Panc1 (cell line): ENCODE data around the gene LDAF1. TPM values are rescaled to one million over a fixed set of nuclear protein-coding genes. Genes with fewer than 3 reads are reported as not detected.

ENCODE experiments used
- ATAC-seq: fragments of 200-7000 bp; cut with Tn5 transposase; 2 replicates; pipeline ENCODE4 v1.9.1; 2020; ENCODE audit warnings: mild to moderate bottlenecking, moderate library complexity
- BruUV-seq: library from RNA; stranded (reverse); fragments of 400-500 nt; replicated peaks from 2 replicates; lab custom pipeline; 2021; lab: Mats Ljungman, UMichigan
- CTCF ChIA-PET: fragments of 300-600 bp; sonication (Branson Sonifier 250); formaldehyde crosslinking; loops from one replicate; lab custom pipeline; 2022; ENCODE audit warnings: antibody characterized with exemption; lab: Charles Lee
- POLR2A ChIA-PET: fragments of 300-600 bp; sonication (Branson Sonifier 250); formaldehyde crosslinking; loops from one replicate; lab custom pipeline; 2022; ENCODE audit warnings: antibody characterized with exemption; lab: Charles Lee
- DNase-seq: peaks from one replicate; pipeline ENCODE4 v3.0.0-alpha.2; 2010; ENCODE audit warnings: low read depth, low spot score
- H3K27ac ChIP-seq: 2 replicates; pipeline ENCODE4 v1.5.1; 2011; ENCODE audit warnings: mild to moderate bottlenecking, low read length, inconsistent platforms
- H3K27me3 ChIP-seq: fragments of 200-500 bp; sonication (Bioruptor generic); 2 replicates; pipeline ENCODE4 v1.6.0; 2014; ENCODE audit warnings: low read length, inconsistent platforms; ENCODE audit not compliant: control insufficient read depth, insufficient read depth
- H3K36me3 ChIP-seq: fragments of 200-500 bp; sonication (Bioruptor generic); 2 replicates; pipeline ENCODE4 v1.5.1; 2014; ENCODE audit warnings: inconsistent platforms, mild to moderate bottlenecking, low read length, moderate library complexity; ENCODE audit not compliant: control insufficient read depth, insufficient read depth
- H3K4me1 ChIP-seq: 2 replicates; pipeline ENCODE4 v1.5.1; 2011; ENCODE audit warnings: inconsistent platforms, mild to moderate bottlenecking, low read length, moderate library complexity; ENCODE audit not compliant: control insufficient read depth, insufficient read depth
- H3K4me3 ChIP-seq, 2 experiments: 2 replicates each; pipeline ENCODE4 v1.5.1; 2011 to 2012; ENCODE audit warnings: low read depth in 2 of 2, low read length in 2 of 2, mild to moderate bottlenecking in 2 of 2, inconsistent platforms in 1 of 2, moderate library complexity in 1 of 2
- H3K9me3 ChIP-seq: fragments of 200-500 bp; sonication (Bioruptor generic); 2 replicates; pipeline ENCODE4 v1.5.1; 2014; ENCODE audit warnings: low read depth, mild to moderate bottlenecking, inconsistent platforms, low read length, moderate library complexity; ENCODE audit not compliant: control insufficient read depth, insufficient read depth
- CTCF ChIP-seq: fragments of 450-650 bp; IDR thresholded peaks from 2 replicates; pipeline ENCODE4 v1.5.1; 2017; ENCODE audit warnings: mild to moderate bottlenecking
- POLR2AphosphoS5 ChIP-seq: IDR thresholded peaks from 2 replicates; pipeline ENCODE4 v1.6.1; 2012; ENCODE audit warnings: mild to moderate bottlenecking, low read depth, low read length, moderate library complexity
- REST ChIP-seq, 2 experiments: IDR thresholded peaks; 2 replicates each; pipeline ENCODE4 v1.6.1; 2011 to 2012; ENCODE audit warnings: low read depth in 2 of 2, control low read depth in 1 of 2, low read length in 1 of 2, mild to moderate bottlenecking in 1 of 2, moderate library complexity in 1 of 2; ENCODE audit not compliant: insufficient read depth in 1 of 2
- SIN3A ChIP-seq: IDR thresholded peaks from 2 replicates; pipeline ENCODE4 v1.6.1; 2012; ENCODE audit warnings: low read depth, mild to moderate bottlenecking, low read length, moderate library complexity, borderline replicate concordance; ENCODE audit not compliant: insufficient read depth
- TCF7L2 ChIP-seq: IDR thresholded peaks from 2 replicates; pipeline ENCODE4 v1.6.1; 2011; ENCODE audit warnings: mild to moderate bottlenecking, low read depth, low read length, inconsistent platforms
- in situ Hi-C: cut with HindIII; loops from 2 replicates; pipeline ENCODE4 v1.10.0; 2016; ENCODE audit warnings: low sequenced_read_pairs, low pct_unique_long_range_greater_than_20kb
- intact Hi-C: fragments of 100-400 bp; cut with micrococcal nuclease; formaldehyde crosslinking; loops from one replicate; pipeline ENCODE4 v1.10.0; 2022; ENCODE audit not compliant: unreplicated experiment
- total RNA-seq: library from RNA; stranded (reverse); gene quantifications from one replicate; pipeline ENCODE4 v1.2.1, GENCODE V29; 2021; ENCODE audit not compliant: unreplicated experiment

The LDAF1 gene
- total RNA-seq, 1 experiment from 2014 or later = 15.2 TPM

GRCh38 chr16:21116148-21116693, 42.3 kb upstream of the LDAF1 start:
- in situ Hi-C loops (no loop called here), intact Hi-C loops (no loop called here)
- H3K27ac ChIP-seq = no peak overlapping the region
- no peak for TF ChIP-seq REST (IDR thresholded peaks at IDR 0.05; ENCODE audit: insufficient read depth in 1 of 2, low read depth in 2 of 2, low read length in 1 of 2)
- TF ChIP-seq SIN3A = no peak
- TF ChIP-seq CTCF = no peak
- no peak for TF ChIP-seq POLR2AphosphoS5
- TF ChIP-seq TCF7L2 = no peak
- DNase-seq (no peak), ATAC-seq (no peak)
- H3K4me1 ChIP-seq = no peaks in the 10 kb centered on the region
- CTCF ChIA-PET = no interaction called here
- BruUV-seq = no TSS peak
- H3K27me3 ChIP-seq = no peaks in the 10 kb centered on the region
- no peaks in the 10 kb centered on the region for H3K9me3 ChIP-seq
- H3K36me3 ChIP-seq = no peaks in the 10 kb centered on the region
- POLR2A ChIA-PET = no interaction called here
- 0 out of 4 replicates have a peak overlapping the region, but pooled peaks of 1 of the 2 experiments have one; percentile 1 for H3K4me3 ChIP-seq

DNA sequence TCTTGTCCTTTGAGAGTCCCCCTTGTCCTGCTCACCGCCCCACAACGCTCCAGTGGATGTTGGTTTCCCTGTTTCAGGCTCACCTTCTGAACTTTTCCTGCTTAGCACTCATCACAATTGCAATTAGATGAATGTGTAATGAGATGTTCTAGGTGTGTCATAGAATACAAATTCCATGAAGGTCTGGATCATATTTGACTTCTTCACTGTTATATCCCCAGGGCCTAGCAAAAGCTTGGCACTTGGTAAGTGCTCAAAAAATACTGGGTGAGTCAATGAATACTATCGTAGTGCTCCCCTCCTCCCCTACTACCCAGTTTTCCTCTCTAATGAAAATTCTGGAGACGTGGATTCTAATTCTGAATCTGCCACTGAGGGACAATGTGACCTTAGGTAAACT, 40.9 kb upstream of the LDAF1 start:
- H3K4me1 ChIP-seq = no peaks in the 10 kb centered on the region
- no peak overlapping the region for H3K27ac ChIP-seq
- intact Hi-C loops (no loop called here), in situ Hi-C loops (no loop called here)
- no peaks in the 10 kb centered on the region for H3K9me3 ChIP-seq
- DNase-seq (no peak), ATAC-seq (no peak)
- POLR2A ChIA-PET = no interaction called here
- H3K27me3 ChIP-seq = no peaks in the 10 kb centered on the region
- TF ChIP-seq TCF7L2 (no peak), SIN3A (no peak), CTCF (no peak), POLR2AphosphoS5 (no peak), REST (IDR thresholded peaks at IDR 0.05; ENCODE audit: insufficient read depth in 1 of 2, low read depth in 2 of 2, low read length in 1 of 2) (no peak)
- no TSS peak for BruUV-seq
- H3K36me3 ChIP-seq = no peaks in the 10 kb centered on the region
- H3K4me3 ChIP-seq = no peak overlapping the region
- CTCF ChIA-PET = no interaction called here
